Measurements from ENCODE around the gene PLXNC1. TPM values are rescaled to one million over a fixed set of nuclear protein-coding genes. Genes with fewer than 3 reads are reported as not detected.

PLXNC1 gene
- total RNA-seq, 2 donors from 2014 or later = 2.0 to 3.0 TPM

DNA sequence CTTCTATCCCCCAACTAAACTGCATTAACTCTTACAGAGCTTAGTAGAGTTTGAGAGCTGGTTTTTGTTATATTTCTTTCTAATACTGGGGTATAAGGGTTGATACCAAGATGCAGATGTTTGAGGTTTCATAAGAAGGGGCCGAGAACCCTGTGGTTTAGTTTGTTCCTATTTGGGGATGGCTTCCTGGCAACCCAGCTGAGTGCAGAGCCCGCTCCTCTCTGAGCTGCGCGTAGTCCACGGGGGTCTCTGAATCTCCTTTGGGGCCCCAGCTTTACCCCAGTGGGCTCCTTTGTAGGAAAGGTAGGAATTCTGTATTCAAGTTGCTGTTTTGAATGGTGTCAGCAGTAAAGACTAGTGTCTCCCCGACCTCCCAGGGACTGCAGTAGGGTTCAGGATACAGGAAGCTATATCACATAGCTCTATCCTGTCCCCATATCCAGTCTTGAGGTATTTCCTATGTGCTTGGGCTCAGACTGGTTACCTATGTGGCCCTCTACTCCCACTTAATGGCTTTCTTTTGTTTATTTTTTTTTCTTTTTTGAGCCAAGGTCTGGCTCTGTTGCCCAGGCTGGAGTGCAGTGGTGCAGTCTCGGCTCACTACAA lies 25.4 kb downstream of the PLXNC1 start:
- H3K27ac ChIP-seq = no peak overlapping the region
- H3K27me3 ChIP-seq = no peaks in the 10 kb centered on the region
- no peak overlapping the region for H3K4me3 ChIP-seq
- no peak for DNase-seq (ENCODE audit: low spot score)
- no peaks in the 10 kb centered on the region for H3K36me3 ChIP-seq
- peaks cover 0 to 3% of the 10 kb centered on the region in 2 donors for H3K9me3 ChIP-seq
- TF ChIP-seq, protein P1, sequence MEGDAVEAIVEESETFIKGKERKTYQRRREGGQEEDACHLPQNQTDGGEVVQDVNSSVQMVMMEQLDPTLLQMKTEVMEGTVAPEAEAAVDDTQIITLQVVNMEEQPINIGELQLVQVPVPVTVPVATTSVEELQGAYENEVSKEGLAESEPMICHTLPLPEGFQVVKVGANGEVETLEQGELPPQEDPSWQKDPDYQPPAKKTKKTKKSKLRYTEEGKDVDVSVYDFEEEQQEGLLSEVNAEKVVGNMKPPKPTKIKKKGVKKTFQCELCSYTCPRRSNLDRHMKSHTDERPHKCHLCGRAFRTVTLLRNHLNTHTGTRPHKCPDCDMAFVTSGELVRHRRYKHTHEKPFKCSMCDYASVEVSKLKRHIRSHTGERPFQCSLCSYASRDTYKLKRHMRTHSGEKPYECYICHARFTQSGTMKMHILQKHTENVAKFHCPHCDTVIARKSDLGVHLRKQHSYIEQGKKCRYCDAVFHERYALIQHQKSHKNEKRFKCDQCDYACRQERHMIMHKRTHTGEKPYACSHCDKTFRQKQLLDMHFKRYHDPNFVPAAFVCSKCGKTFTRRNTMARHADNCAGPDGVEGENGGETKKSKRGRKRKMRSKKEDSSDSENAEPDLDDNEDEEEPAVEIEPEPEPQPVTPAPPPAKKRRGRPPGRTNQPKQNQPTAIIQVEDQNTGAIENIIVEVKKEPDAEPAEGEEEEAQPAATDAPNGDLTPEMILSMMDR (IDR thresholded peaks at IDR 0.05) = no peak
- H3K4me1 ChIP-seq = peaks cover 0 to 2% of the 10 kb centered on the region in 2 donors

DNA sequence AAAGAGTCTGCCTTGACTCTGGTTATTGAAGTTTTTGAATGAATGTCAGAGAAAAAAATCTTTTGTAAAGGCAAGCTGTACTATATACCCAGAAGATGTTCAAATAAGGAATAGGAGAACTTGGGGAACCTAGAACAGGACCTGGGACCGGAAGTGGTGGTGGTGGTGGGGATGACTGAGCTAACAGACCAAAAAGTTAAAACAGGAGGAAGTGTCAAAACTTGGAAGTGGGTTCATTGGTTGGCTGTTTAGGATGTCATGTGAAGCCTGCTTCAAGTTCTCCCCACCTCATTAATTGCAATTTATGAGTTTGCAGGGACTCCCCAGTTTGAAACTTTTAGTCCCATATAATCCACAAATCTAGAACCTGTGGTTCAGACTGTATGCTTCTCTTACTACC lies 26.2 kb downstream of the PLXNC1 start:
- H3K27me3 ChIP-seq = no peaks in the 10 kb centered on the region
- H3K9me3 ChIP-seq = peaks cover 0 to 3% of the 10 kb centered on the region in 2 donors
- no peak overlapping the region for H3K27ac ChIP-seq
- H3K36me3 ChIP-seq = no peaks in the 10 kb centered on the region
- TF ChIP-seq, protein P1 (IDR thresholded peaks at IDR 0.05) = no peak
- H3K4me1 ChIP-seq = no peaks in the 10 kb centered on the region
- H3K4me3 ChIP-seq = no peak overlapping the region
- DNase-seq (ENCODE audit: low spot score) = no peak

DNA sequence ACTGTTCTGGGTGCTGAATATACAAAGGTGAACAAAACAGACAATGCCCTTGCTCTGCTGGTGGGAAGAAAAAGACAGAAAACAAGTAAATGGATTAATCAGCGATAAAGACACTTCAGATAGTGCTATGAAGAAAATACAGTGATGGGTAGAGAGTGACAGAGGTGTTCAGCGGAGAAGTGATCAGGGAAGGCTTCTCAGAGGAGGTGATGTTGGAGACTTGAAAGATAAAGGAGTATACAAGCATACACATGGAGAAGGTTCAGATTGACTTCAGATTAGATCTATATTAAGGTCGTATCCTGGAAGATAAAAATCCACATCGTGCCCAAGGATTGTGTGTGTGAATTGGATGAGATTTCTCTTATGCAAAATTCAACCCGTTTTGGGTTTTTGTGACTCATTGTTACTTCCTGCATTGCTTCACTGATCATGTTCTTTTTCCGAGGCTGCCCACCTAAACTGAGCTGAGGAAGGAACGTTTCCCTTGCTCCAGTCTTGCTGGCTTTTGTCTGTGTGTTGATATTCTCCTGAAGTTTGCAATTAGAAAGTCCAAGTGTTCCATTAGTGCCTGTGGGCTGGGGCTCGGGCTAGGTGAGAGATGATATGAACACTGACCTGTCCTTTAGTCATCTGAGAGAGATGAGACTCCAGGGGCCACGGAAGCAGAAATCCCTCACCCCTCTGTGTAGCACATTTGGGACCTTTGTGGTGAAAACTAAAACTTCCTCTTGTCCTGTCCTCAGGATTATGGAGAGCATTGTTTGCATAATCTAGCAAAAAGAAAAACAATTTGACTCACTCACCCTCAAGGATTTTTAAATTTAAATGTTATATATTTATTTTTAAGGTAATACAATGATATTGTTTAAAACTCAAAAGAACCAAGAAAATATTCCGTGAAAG lies 27.6 kb downstream of the PLXNC1 start:
- Histone ChIP-seq H3K4me1 (no peaks in the 10 kb centered on the region), H3K27me3 (no peaks in the 10 kb centered on the region), H3K4me3 (no peak overlapping the region), H3K9me3 (peaks cover 0 to 3% of the 10 kb centered on the region in 2 donors), H3K27ac (no peak overlapping the region), H3K36me3 (no peaks in the 10 kb centered on the region)
- TF ChIP-seq, protein P1 (IDR thresholded peaks at IDR 0.05) = no peak
- DNase-seq (ENCODE audit: low spot score) = no peak

DNA sequence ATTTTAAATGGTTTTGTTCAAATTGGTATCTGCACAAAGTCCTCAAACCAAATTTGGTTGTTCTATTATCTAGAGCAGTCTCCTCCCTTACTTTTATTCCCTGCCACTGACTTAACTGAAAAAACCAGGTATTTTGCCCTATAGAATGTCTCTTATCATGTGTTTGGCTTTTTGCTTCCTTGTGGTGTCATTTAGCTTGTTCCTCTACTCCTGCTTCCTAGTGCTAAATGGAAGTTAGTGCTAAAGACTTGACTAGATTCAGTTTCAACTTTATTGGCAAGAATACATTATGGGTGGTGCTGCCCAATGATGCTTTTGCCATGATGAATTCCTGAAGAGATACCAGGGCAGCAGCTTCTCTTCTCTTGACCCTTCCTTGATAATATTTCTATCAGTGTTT lies 29.7 kb downstream of the PLXNC1 start:
- Histone ChIP-seq H3K36me3 (no peaks in the 10 kb centered on the region), H3K9me3 (peaks cover 0 to 3% of the 10 kb centered on the region in 2 donors), H3K27ac (no peak overlapping the region), H3K27me3 (no peaks in the 10 kb centered on the region), H3K4me3 (no peak overlapping the region), H3K4me1 (no peaks in the 10 kb centered on the region)
- TF ChIP-seq, protein P1 (IDR thresholded peaks at IDR 0.05) = no peak
- no peak for DNase-seq (ENCODE audit: low spot score)

DNA sequence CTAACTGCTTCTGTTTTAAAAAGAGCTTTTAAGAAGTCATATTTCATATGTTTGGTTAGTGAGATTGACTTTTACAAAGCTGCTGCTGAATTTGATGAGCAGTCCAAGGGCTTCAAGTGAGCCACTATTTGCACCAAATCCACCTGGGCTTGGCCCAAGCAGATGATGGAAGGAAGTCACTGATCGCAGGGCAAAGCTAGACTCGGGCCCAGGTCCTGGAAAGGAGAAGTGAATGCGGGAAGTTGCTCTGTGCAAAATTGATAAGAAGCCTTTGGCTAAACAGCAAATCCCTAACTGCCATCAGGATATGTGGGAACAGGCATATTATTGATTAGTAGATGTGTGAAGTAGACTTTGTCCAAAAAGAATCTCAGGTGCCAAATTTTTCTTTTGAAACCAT lies 30.5 kb downstream of the PLXNC1 start:
- no peaks in the 10 kb centered on the region for H3K36me3 ChIP-seq
- H3K27me3 ChIP-seq = no peaks in the 10 kb centered on the region
- DNase-seq (ENCODE audit: low spot score) = no peak
- no peak overlapping the region for H3K4me3 ChIP-seq
- TF ChIP-seq, protein P1 (IDR thresholded peaks at IDR 0.05) = no peak
- no peaks in the 10 kb centered on the region for H3K4me1 ChIP-seq
- H3K27ac ChIP-seq = no peak overlapping the region
- H3K9me3 ChIP-seq = peaks cover 0 to 3% of the 10 kb centered on the region in 2 donors
